HCT116 (cell line): ENCODE data around the gene TAF11.

Source experiments
- EZH2phosphoT487 ChIP-seq: fragments of 200-600 bp; IDR thresholded peaks from 2 replicates; pipeline ENCODE4 v1.6.1; 2018; ENCODE audit warnings: antibody characterized with exemption, borderline replicate concordance
- POLR2A ChIP-seq: IDR thresholded peaks from 2 replicates; pipeline ENCODE4 v1.7.0; 2011; ENCODE audit warnings: borderline replicate concordance; ENCODE audit not compliant: insufficient read depth, insufficient read length; ENCODE audit errors: extremely low read depth
- TF ChIP-seq, protein P1 (sequence below), 3 experiments: fragments of 200-600 bp in 1 of 3; sonication (generic) in 1 of 3; IDR thresholded peaks in 2 of 3; conservative IDR thresholded peaks in 1 of 3; 2 replicates each; pipeline ENCODE4 v1.5.1; 2012 to 2017; ENCODE audit warnings: low read depth in 2 of 3, low read length in 2 of 3, antibody characterized with exemption in 1 of 3, borderline replicate concordance in 1 of 3, control low read depth in 1 of 3, mild to moderate bottlenecking in 1 of 3, mixed read lengths in 1 of 3, mixed run types in 1 of 3, moderate library complexity in 1 of 3; ENCODE audit not compliant: insufficient read depth in 1 of 3

GRCh38 chr6:34888514-34888856 lies 643 bp upstream of the TAF11 start:
- no peak for TF ChIP-seq POLR2A
- TF ChIP-seq, protein P1, sequence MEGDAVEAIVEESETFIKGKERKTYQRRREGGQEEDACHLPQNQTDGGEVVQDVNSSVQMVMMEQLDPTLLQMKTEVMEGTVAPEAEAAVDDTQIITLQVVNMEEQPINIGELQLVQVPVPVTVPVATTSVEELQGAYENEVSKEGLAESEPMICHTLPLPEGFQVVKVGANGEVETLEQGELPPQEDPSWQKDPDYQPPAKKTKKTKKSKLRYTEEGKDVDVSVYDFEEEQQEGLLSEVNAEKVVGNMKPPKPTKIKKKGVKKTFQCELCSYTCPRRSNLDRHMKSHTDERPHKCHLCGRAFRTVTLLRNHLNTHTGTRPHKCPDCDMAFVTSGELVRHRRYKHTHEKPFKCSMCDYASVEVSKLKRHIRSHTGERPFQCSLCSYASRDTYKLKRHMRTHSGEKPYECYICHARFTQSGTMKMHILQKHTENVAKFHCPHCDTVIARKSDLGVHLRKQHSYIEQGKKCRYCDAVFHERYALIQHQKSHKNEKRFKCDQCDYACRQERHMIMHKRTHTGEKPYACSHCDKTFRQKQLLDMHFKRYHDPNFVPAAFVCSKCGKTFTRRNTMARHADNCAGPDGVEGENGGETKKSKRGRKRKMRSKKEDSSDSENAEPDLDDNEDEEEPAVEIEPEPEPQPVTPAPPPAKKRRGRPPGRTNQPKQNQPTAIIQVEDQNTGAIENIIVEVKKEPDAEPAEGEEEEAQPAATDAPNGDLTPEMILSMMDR (IDR thresholded peaks at IDR 0.05 in 2 of 3, conservative IDR thresholded peaks at IDR 0.05 in 1 of 3; ENCODE audit: borderline replicate concordance in 1 of 3, insufficient read depth in 1 of 3, low read depth in 2 of 3, low read length in 2 of 3), result no peak
- no peak for TF ChIP-seq EZH2phosphoT487
